ENCODE data around the gene UBE2G1.

- no peak for TF ChIP-seq CTCF (IDR thresholded peaks at IDR 0.05)
- TF ChIP-seq POLR2A (IDR thresholded peaks at IDR 0.05), result no peak
These were observed 28.0 kb upstream of the UBE2G1 start for GRCh38 chr17:4394208-4395110.
